NCI-H446 treated with DMSO at 0.1 percent for 48 hours (cell line): ENCODE measurements around the gene SEMA6B.
"Not testable (repeated sequence)": the region's sequence is repeated elsewhere in the genome, so short reads cannot be mapped to it uniquely, and the experiment has no call there.

Source experiments
- DNase-seq: peaks from one replicate; lab custom pipeline; 2025; lab: John Stamatoyannopoulos, UW

SEMA6B gene

GRCh38 chr19:4559569-4559968 is at the start of gene SEMA6B:
SEMA6B (minus strand) TSS chr19:4559684; CDS start chr19:4558457, 1,227 bp downstream.
- no peak for DNase-seq

GRCh38 chr19:4606921-4607678 is 47.6 kb upstream of the SEMA6B start:
- peak; percentile 57 for DNase-seq

DNA sequence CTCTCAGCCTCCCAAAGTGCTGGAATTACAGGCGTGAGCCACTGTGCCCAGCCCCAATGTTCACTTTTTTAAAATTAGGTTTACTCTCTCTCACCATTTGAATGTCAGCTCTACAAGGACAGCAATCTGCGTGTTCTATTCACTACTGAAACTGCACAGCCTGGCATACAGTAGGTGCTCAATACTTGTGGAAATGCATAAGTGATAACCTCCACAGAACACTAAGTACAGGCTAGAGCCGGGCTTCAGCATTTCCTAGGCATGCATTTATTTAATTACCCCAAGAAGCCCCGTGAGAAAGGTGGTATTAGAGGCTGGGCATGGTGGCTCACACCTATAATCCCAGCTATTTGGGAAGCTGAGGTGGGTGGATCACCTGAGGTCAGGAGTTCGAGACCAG is 46.7 kb upstream of the SEMA6B start:
- DNase-seq: no peak

DNA sequence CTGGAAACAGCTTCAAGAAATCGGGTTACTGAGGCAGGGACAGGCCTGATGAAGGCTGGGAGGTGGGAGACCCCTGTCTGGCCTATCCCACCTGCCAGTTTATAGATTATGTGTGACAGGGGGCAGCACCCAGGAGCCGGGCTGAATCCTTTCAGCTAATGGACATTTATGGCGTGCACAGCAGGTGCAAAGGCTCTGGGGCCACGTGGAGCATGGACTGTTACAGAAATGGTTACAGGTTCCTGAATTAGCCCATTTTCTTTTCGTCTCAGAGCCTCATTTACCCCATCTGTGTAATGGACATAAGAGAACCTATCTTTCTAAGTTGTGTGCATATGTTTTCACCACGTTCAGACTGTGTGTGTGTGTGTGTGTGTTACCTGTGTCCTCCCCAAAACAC is 45.4 kb upstream of the SEMA6B start:
- DNase-seq: no peak

DNA sequence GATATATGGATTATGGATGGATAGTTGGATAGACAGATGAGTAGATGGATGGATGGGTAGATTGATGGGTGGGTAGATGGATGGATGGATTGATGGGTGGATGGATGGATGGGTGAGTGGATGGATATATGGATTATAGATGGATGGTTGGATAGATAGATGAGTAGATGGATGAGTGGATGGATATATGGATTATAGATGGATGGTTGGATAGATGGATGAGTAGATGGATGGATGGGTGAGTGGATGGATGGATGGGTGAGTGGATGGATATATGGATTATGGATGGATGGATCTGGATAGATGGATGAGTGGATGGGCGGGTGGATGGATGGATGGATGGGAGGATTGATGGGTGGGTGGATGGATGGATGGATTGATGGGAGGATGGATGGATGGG is 43.4 kb upstream of the SEMA6B start:
- DNase-seq: no peak

DNA sequence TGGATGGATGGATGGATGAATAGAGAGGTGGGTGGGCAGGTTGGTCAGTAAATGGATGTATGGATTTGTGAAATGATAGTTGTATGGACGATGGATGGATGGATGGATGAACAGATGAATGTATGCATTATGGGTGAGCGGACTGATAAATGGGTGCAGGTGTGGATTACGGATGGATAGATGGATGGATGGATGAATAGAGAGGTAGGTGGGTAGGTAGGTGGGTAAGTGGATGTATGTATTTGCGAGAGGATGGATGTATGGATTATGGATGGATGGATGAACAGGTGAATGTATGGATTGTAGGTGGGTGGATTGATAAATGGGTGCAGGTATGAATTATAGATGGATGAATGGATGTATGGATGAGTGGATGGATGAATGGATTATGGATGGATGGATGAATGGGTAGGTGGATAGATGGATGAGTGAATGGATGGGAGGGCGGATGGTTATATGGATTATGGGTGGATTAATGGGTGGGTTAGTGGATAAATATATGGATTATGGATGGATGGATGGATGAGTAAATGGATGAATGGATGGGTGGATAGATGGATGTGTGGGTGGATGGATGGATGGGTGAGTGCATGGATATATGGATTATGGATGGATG is 42.8 kb upstream of the SEMA6B start:
- DNase-seq: no peak

- no peak for DNase-seq
Measured at GRCh38 chr19:4600893-4601292, 41.4 kb upstream of the SEMA6B start.

DNA sequence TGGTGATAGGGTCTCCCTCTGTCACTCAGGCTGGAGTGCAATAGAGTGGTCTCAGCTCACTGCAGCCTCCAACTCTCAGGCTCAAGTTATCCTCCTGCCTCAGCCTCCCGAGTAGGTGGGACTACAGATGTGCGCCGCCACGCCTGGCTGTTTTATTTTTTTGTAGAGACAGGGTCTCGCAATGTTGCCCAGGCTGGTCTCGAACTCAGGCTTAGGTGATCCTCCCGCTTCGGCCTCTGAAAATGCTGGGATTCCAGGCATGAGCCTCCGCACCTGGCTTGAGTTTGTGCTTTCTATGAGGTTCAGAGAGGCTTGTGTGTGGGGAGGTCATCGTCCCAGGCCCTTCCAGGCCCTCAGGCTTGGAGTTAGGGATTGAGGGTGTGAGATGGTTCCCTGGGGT is 40.6 kb upstream of the SEMA6B start:
- DNase-seq: no peak

DNA sequence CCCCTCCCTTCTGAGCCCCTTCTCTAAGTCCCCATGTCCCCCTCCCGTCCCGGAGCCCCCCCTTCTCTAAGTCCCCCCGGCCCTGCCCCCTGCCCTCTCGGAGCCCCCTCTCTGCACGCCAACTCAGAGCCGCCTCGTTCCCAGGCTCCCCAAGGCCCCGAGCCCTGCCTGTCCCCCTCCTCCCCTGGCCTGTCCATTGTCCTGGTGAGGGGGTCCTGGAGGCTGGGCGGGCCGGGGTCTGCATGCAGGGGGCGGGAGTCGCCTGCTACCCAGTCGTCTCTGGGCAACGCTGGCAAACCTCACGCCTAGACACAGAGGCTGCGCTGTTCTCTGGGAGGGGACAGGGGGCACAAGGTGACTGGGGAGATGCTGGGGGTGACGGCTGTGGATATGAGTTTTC is 39.2 kb upstream of the SEMA6B start:
- DNase-seq: no peak

DNA sequence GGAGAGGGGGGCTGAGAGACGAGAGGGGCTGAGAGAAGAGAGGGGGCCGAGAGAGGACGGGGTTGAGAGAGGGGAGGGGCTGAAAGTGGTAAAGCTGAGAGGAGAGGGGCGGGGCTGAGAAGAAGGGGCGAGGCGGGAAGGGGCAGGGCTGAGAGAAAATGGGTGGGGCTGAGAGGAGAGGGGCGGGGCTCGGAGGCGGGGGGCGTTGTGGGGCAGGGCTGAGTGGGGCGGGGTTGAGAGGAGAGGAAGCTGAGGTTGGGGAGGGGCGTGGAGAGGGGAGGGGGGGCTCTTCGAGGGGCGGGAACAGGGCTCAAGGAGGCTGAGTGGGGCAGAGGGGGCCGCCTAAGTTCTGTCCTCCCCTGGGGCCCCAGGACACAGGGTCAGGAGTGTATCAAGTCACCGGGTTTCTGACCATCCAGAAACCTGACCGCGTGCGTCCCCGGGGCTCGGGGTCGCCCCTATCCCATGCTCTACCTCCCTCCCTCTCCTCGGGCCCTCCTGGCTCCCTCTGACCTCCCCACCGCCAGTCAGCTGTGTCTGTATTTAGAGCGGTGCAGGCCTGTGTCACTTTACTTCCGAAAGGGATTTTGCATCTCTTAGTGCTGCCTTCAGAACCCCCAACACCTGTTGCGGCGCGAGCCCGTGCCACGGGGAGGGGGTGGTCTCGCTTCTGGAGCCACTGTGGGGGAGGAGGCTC is 38.6 kb upstream of the SEMA6B start:
- DNase-seq: no peak

GRCh38 chr19:4597278-4597974 is 37.9 kb upstream of the SEMA6B start:
- DNase-seq: no peak

DNA sequence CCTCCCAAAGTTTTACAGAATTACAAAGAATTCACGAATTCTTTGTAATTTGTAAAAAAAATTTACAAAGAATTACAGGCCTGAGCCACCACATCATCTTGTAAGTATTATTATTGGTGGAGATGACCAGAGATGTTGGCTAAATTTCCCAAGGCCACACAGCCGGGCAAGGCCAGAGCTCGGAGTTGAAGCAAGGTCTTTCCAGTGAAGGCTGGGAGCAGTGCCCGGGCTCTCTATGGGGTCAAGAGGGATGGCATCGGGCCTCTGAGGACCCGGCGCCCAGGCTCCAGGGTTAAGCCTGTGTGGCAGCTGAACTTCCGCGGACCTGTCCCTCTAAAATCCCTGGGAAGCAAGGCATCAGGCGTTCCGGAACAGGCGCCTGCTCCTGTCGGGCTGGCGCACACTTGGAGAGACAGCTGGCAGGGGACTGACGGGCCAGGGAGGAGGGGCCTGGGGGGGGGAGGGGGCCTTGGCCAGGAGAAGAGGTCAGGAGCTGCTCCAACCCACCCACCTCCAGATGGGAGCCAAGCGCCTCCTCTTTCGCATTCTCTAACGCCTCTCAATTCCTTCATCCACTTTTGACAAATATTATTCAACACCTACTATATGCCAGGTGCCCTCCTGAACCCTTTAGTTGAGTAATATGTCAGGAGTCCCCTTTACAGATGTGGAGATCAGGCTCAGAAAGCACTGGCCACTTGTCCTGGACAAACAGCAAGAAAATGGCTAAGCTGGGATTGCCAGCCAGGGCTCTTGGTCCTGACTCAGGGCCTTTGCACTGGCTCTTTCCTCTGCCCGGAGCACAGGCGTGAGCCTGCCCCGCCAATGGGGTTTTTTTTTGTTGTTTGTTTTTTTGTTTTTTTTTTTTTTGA is 36.8 kb upstream of the SEMA6B start:
- DNase-seq: no peak

GRCh38 chr19:4595158-4595557 is 35.7 kb upstream of the SEMA6B start:
- DNase-seq: not testable (repeated sequence)

GRCh38 chr19:4594201-4594600 is 34.7 kb upstream of the SEMA6B start:
- no peak for DNase-seq

DNA sequence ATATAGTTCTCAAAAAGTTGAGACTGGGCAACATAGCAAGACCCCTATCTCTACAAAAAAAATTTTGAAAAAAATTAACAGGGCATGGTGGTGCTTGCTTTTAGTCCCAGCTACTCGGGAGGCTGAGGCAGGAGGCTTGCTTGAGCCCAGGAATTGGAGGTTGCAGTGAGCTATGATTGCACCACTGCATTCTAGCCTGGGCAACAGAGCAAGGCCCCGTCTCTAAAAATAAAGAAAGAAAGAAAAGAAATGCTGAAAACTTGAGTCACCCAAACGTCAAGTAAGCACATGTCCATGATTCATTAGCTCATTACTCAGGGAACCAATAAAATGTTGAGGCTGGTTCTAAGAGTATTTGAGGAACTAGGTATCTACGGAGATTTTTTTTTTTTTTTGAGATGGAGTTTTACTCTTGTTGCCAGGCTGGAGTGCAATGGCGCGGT is 33.9 kb upstream of the SEMA6B start:
- no peak for DNase-seq

DNA sequence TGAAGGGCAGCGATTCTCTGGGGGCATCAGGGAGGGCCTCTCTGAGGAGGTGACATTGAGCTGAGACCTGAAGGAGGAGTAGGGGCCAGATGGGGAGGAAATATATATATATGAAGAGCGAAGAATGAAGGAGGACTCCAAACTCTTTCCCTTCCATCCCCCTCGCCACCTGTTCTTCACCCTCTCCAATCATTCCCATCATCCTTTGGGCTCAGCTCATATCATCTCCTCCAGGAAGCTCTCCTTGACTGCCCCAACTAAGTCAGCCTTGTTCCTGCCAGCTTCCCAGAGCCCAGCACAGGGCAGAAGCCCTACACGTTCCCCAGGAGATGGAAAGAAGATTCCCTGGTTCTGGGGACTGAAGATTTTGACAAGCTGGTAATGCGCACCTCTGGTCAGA is 33.0 kb upstream of the SEMA6B start:
- DNase-seq: no peak

DNA sequence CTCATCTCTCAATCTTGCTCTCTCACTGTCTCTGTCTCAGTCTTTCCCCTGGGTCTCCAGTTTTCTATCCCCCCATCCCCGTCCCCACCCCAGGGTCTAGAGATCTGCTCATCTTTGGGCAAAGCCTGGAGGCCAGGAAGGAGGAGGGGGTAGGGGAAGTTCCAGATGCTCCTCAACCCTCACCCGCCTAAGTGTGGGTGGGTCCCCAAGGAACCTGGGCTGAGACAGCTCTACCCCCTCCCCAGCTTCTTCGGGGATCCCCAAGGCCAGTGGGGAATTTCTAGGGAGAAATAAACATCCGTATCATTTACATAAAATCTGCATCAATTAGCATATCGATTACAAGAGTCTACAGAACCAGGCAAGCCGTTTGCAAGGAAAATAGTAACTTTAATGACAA is 31.8 kb upstream of the SEMA6B start:
- no peak for DNase-seq

GRCh38 chr19:4590559-4590958 is 31.1 kb upstream of the SEMA6B start:
- no peak for DNase-seq

DNA sequence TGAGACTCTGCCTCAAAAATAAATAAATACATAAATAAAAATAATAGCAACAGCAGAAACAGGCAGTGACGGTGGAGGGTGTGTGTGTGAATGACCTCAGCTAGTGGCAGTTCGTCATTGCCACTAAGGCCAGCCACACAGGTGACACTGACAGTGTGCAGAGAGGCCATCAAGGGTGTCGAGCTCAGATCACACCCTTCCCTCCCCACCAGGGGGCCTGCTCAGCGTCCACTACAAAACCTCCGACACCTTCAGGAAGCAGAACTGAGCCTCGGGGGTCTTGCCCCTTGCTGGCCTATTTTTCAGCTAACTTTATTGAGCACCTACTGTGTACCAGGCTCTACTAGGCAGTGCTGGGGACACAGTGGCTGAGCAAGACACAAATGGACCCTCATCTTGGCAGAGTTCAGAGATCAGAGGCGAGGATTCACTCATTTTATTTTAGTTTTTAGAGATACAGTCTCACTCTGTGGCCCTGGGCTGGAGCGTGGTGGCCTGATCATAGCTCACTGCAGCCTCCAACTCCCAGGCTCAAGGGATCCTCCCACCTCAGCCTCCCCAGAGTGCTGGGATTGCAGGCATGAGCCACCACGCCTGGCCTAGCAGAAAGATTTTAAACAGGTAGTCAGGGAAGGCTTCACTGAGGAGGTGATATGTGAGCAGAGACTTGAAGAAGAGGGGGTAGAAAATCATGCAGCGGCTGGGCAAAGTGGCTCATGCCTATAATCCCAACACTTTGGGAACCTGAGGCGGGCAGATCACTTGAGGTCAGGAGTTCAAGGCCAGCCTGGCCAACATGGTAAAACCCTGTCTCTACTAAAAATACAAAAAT is 30.3 kb upstream of the SEMA6B start:
- DNase-seq: no peak

DNA sequence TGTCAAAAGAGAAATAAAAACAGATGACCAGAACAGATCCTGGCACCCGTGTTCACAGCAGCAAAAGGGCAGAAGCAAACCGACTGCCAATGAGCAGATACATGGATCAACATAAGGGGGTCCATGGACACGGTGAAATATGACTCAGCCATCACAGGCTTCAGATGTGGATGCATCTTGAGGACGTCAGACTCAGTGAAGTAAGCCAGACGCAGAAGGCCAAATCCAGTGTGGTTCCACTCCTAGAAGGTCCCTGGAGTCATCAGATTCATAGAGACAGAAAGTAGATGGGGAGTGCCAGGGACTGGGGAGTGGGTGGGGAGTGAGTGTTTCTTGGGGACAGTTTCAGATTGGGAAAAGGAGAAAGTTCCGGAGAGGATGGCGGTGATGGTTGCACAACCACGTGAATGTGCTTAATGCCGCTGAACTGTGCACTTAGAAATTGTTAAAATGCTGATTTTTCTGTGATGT is 28.8 kb upstream of the SEMA6B start:
- no peak for DNase-seq

DNA sequence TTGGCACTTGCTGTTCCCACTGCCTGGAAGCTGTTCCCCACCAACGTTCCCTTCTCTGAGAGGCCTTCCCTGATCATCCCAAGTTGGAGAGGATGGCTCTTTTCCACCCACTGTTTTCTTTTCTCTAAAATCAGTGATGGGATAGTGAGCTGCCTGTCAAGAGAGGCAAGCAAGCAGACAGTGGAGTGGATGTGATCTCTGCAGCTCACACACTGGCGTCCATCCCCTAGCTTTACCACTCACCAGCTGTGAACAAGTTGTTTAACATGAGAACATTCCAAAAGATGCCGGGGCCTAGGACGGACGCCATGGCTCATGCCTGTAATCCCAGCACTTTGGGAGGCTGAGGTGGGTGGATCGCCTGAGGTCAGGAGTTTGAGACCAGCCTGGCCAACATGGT is 28.0 kb upstream of the SEMA6B start:
- no peak for DNase-seq
